Astrocyte of the cerebellum (primary cell): ENCODE data around the gene EHD1.

Source experiments
- DNase-seq: peaks from one replicate; pipeline ENCODE4 v3.0.0-alpha.2; 2011; ENCODE audit warnings: low read depth
- H3K4me3 ChIP-seq: 2 replicates; pipeline ENCODE4 v1.5.1; 2011; ENCODE audit warnings: mild to moderate bottlenecking, low read depth, low read length, moderate library complexity
- in situ Hi-C: cut with HindIII; loops from 2 replicates; pipeline ENCODE4 v1.10.0; 2017; ENCODE audit warnings: low sequenced_read_pairs
- TF ChIP-seq, protein P1 (sequence below): IDR thresholded peaks from 2 replicates; pipeline ENCODE4 v1.5.1; 2012; ENCODE audit warnings: low read length, low read depth, moderate library complexity, mild to moderate bottlenecking; ENCODE audit errors: missing control alignments

EHD1 gene

DNA sequence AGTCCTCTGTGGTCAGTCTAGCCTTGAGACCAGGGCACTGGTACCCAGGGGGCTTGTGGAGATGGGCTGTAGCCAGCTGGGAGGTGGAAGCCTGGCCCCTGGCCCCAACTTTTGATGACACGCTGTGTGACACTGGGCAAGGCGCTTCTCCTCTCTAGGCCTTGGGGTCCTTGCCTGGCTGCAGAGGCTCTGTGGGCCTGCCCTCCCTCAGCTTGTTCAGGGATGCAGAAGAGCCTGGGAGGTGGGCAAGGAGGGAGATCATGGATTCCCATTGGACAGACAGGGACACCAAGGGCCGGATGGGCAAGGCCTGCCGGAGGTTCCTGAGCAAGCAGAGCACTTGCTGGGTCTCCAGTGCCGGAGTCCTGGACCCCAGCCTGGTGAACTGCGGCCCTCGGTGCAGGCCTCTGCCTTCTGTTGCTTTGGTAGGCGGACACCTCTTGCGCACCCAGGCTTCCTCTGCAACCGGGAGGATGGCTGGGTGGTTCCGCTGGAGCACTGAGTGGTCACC, 44.8 kb upstream of the EHD1 start:
- TF ChIP-seq, protein P1, sequence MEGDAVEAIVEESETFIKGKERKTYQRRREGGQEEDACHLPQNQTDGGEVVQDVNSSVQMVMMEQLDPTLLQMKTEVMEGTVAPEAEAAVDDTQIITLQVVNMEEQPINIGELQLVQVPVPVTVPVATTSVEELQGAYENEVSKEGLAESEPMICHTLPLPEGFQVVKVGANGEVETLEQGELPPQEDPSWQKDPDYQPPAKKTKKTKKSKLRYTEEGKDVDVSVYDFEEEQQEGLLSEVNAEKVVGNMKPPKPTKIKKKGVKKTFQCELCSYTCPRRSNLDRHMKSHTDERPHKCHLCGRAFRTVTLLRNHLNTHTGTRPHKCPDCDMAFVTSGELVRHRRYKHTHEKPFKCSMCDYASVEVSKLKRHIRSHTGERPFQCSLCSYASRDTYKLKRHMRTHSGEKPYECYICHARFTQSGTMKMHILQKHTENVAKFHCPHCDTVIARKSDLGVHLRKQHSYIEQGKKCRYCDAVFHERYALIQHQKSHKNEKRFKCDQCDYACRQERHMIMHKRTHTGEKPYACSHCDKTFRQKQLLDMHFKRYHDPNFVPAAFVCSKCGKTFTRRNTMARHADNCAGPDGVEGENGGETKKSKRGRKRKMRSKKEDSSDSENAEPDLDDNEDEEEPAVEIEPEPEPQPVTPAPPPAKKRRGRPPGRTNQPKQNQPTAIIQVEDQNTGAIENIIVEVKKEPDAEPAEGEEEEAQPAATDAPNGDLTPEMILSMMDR = no peak
- in situ Hi-C loops = no loop called here
- H3K4me3 ChIP-seq = no peak overlapping the region

DNA sequence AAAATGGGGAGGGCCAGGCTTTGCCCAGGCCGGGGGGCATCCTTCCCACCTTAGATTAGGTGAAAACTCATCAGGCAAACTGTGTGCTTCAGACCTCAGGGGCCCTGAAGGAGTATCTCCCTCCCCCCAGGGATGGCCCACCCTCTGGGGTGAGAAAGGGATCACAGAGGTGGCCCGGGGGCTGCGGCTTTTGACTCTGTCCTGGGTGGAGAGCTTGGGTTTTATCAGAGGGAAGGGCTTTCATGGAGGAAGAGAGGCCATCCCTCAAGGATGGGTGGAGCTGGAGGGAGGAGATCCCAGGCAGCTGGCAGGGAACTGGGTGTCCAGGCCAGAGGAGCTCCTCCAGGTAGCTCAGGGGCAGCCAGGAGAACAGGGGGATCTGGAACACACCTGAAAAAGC, 43.0 kb upstream of the EHD1 start:
- in situ Hi-C loops = no loop called here
- TF ChIP-seq, protein P1 = no peak
- no peak overlapping the region for H3K4me3 ChIP-seq
- no peak for DNase-seq

More for the DNA sequence above, 44.8 kb upstream of the EHD1 start:
- no peak for DNase-seq

DNA sequence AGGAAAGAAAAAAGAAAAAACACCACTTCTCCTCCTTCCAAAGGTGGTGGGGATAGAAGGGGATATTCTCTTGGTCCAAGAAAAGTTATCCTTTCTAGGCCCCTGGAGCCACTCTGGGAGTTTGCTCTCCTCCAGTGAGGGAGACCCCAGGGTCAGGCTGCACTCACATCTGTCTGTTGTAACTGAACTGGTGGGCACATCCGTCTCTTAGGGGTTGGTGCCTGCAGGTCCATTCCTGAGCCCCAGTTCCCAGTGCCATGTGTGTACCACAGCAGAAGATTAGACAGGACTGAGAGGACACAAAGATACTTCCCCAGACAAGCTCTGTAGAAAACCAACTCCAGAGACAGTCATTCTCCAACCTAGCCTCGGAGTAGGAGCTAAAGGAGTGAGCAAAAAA, 41.7 kb upstream of the EHD1 start:
- no peak overlapping the region for H3K4me3 ChIP-seq
- TF ChIP-seq, protein P1 = no peak
- DNase-seq = no peak
- in situ Hi-C loops = no loop called here

DNA sequence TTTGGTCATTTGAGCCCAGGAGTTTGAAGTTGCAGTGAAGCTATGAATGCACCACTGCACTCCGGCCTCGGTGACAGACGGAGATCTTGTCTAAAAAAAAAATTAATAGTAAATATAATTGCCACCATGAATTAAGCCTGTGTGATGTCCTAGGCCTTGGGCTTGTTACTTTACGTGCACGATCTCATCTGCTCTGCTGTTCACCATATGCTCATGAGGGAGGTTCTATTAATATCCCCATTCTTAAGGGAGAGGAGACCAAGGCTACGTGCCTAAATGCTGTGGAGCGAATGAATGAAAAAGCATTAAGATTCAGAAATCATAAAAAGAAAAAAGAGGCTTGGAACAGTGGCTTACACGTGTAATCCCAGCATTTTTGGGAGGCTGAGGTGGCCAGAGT, 41.2 kb upstream of the EHD1 start:
- in situ Hi-C loops = no loop called here
- TF ChIP-seq, protein P1 = no peak
- DNase-seq = no peak
- H3K4me3 ChIP-seq = no peak overlapping the region

DNA sequence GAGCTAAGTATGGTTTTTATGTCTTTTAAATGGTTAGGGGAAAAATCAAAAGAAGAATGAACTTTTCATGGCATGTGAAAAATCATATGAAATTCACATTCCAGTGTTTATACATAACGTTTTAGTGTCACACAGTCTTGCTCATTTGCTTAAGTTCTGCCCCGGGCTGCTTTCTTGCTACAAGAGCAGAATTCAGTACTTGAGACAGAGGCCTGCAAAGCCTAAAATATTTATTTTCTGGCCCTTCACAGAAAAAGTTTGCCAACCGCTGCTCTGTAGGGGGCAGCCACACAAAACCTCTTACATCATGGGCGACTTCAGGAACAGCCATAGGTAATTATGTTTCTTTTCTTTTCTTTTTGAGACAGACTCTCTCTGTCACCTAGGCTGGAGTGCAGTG, 39.6 kb upstream of the EHD1 start:
- TF ChIP-seq, protein P1 = peak; percentile 4
- peak overlapping the region; percentile 75 for H3K4me3 ChIP-seq
- in situ Hi-C loops = no loop called here
- DNase-seq = peak; percentile 53

DNA sequence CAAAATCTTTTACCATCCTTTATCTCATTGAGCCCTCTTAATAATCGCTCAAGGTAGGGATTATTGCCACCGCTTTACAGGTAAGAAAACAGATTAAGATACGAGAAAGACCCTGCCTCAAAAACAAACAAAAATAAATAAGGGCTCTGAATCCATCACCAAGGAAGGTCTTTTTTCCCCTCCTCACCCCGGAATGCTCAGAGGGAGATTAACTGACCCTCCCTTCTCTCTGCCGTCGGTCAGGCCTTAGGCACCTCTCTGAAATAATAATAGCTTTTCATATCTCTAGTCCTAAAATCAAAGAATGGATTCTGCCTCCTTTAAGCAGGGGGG, 39.2 kb upstream of the EHD1 start:
- in situ Hi-C loops = no loop called here
- TF ChIP-seq, protein P1 = no peak
- no peak for DNase-seq
- H3K4me3 ChIP-seq = peak overlapping the region; percentile 75
